Measurements from ENCODE around the gene IGF1R. TPM values are rescaled to one million over a fixed set of nuclear protein-coding genes. Genes with fewer than 3 reads are reported as not detected.

The IGF1R gene
- polyA plus RNA-seq, 1 experiment: 36.2 TPM

DNA sequence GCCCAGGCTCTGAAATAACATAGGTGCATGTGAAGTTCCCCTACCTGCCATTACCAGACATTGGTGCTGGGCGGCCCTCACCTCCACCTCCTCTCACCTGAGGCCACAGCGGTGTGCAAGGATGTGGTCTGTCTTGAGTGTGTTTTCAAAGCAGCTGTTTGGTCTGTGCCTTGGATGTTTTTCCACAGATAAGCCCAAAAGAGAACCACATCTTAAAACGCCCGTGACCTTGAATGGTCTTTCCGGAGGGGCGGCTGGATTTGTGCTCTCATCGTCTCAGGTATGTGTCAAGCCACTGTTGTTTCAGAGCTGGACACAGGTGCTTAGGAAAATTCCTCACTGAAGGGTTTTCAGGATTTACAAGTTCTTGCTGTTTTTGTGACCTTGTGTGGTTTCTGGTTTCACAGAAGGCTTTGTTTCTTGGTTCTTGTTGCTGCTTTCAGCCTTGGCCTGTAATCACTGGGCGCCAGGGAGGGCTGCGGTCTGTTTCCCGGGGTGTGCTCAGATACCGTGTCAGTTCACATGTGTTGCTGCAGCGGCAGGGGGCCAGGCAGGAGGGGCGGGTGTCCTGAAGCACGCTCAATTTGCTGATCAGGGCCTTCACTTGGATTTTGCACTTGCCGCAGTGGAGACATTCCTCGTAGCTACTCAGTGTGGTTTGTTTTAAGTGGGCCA is 128.4 kb downstream of the IGF1R start:
- Histone ChIP-seq H3K27me3 (ENCODE audit: control insufficient read depth, insufficient read depth, low read length) (no peaks in the 10 kb centered on the region), H3K36me3 (ENCODE audit: control insufficient read depth, insufficient read depth, low read length) (no peaks in the 10 kb centered on the region), H3K4me3 (ENCODE audit: low read depth, low read length) (no peak overlapping the region)
- DNase-seq (ENCODE audit: low read depth): peak; percentile 26
- TF ChIP-seq CTCF (IDR thresholded peaks at IDR 0.05; ENCODE audit: insufficient read depth, low read depth, low read length): no peak
- ChIA-PET POLR2A (interaction anchor here (0.7 kb wide), 1 partner anchor 119 kb away, joined by 3 read pairs; no protein-coding TSS in a partner anchor), CTCF (interaction anchor here (1.4 to 3.3 kb wide), 4 partner anchors 9 to 300 kb away, joined by 3 to 10 read pairs (median 6); no protein-coding TSS in a partner anchor)

DNA sequence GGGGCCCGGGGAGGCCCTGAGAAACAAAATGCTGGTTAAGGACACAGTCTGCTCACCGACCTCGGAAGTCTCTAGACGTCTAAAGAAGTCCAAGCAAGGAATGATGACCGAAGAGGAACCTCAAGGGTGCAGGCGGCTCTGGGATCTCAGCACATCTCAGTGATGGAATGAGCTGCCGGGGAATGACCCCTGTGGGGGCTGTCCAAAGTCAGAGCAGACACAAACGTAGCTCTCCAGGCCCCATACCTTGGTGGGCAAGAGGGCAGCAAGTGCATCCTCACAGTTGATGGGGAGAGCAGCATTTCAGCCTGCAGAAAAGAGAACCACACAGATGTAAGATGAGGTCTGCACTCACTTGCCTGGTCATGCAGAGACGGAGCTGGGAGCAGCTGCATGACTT is 129.1 kb downstream of the IGF1R start:
- Histone ChIP-seq H3K4me3 (ENCODE audit: low read depth, low read length) (no peak overlapping the region), H3K27me3 (ENCODE audit: control insufficient read depth, insufficient read depth, low read length) (no peaks in the 10 kb centered on the region), H3K36me3 (ENCODE audit: control insufficient read depth, insufficient read depth, low read length) (no peaks in the 10 kb centered on the region)
- CTCF ChIA-PET: interaction anchor here (1.4 to 3.3 kb wide), 5 partner anchors 10 to 299 kb away, joined by 3 to 16 read pairs (median 7); no protein-coding TSS in a partner anchor
- POLR2A ChIA-PET: no interaction called here
- TF ChIP-seq CTCF (IDR thresholded peaks at IDR 0.05; ENCODE audit: insufficient read depth, low read depth, low read length): no peak
- DNase-seq (ENCODE audit: low read depth): no peak

- Histone ChIP-seq H3K27me3 (ENCODE audit: control insufficient read depth, insufficient read depth, low read length) (no peaks in the 10 kb centered on the region), H3K4me3 (ENCODE audit: low read depth, low read length) (no peak overlapping the region), H3K36me3 (ENCODE audit: control insufficient read depth, insufficient read depth, low read length) (no peaks in the 10 kb centered on the region)
- ChIA-PET CTCF (interaction anchor here (0.6 to 3.3 kb wide), 27 partner anchors 8 to 1040 kb away, joined by 3 to 16 read pairs (median 5); no protein-coding TSS in a partner anchor), POLR2A (no interaction called here)
- no peak for TF ChIP-seq CTCF (IDR thresholded peaks at IDR 0.05; ENCODE audit: insufficient read depth, low read depth, low read length)
- no peak for DNase-seq (ENCODE audit: low read depth)
Observed at GRCh38 chr15:98778263-98778959, 130.1 kb downstream of the IGF1R start.

DNA sequence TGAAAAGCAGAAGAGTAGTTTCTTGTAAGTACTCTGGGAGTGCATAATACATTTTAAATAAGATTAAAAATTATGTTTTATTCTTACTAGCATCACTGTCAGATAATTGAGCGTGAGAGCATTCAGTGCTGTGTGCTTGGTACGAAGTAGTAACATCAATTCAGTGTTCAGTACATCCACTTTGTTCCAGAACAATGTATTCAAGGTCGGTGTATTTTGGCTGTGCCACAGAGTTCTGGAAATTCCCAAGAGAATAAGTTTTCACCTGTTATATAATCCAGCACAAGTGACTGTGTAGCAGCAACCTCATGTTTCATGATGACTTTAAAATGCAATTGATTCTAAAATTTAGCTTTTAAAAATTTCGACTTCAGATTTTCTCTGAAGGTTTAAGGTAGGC is 130.6 kb downstream of the IGF1R start:
- POLR2A ChIA-PET: no interaction called here
- Histone ChIP-seq H3K36me3 (ENCODE audit: control insufficient read depth, insufficient read depth, low read length) (no peaks in the 10 kb centered on the region), H3K4me3 (ENCODE audit: low read depth, low read length) (no peak overlapping the region), H3K27me3 (ENCODE audit: control insufficient read depth, insufficient read depth, low read length) (no peaks in the 10 kb centered on the region)
- no peak for TF ChIP-seq CTCF (IDR thresholded peaks at IDR 0.05; ENCODE audit: insufficient read depth, low read depth, low read length)
- CTCF ChIA-PET: interaction anchor here (0.6 to 3.3 kb wide), 28 partner anchors 8 to 1040 kb away, joined by 3 to 16 read pairs (median 4); no protein-coding TSS in a partner anchor
- DNase-seq (ENCODE audit: low read depth): no peak

DNA sequence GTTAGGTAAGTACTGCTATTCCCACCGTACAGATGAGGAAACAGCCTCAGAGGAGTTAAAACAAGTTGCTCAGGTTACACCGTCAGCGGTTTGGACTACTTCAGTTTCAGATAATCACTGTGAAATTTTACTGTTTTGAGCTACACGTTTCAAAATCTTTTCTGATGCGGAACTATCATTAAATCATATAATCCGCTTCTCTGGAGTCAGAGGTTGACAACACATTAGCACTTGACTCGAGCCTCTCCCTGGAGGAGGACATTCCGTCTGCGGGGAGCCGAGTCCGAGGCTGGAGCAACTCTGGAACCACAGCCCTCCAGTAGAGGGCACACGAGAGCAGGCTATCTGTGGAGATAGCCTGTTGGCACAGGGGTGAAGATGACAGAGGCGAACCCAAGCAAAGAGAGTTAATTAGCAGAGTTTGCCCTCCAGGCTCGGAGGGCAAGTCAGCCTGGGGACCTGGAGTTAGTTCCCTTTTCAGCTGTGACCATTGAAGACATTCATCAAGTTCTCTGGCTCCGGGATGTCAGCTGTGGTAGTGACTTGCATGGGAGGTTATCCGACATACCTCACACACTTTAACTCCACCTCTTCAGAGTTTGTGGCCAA is 131.2 kb downstream of the IGF1R start:
- Histone ChIP-seq H3K27me3 (ENCODE audit: control insufficient read depth, insufficient read depth, low read length) (no peaks in the 10 kb centered on the region), H3K4me3 (ENCODE audit: low read depth, low read length) (no peak overlapping the region), H3K36me3 (ENCODE audit: control insufficient read depth, insufficient read depth, low read length) (no peaks in the 10 kb centered on the region)
- ChIA-PET POLR2A (no interaction called here), CTCF (interaction anchor here (0.6 to 3.3 kb wide), 27 partner anchors 9 to 537 kb away, joined by 3 to 16 read pairs (median 4); no protein-coding TSS in a partner anchor)
- DNase-seq (ENCODE audit: low read depth): no peak
- TF ChIP-seq CTCF (IDR thresholded peaks at IDR 0.05; ENCODE audit: insufficient read depth, low read depth, low read length): peak; percentile 96
